K562 (cell line): Measurements from ENCODE around the gene ARV1. TPM values are rescaled to one million over a fixed set of nuclear protein-coding genes. Genes with fewer than 3 reads are reported as not detected.

Experiments used
- ATF3 ChIP-seq, 2 experiments: fragments of 450-650 bp in 1 of 2; sonication (generic) in 1 of 2; formaldehyde crosslinking in 1 of 2; IDR thresholded peaks in 1 of 2; conservative IDR thresholded peaks in 1 of 2; 2 replicates each; pipeline versions ENCODE4 v1.6.1 to v1.8.1; 2016 to 2023; ENCODE audit warnings: mild to moderate bottlenecking in 2 of 2, moderate library complexity in 2 of 2, inconsistent platforms in 1 of 2, missing genetic modification reagents in 1 of 2
- BCL6 ChIP-seq: fragments of 250-450 bp; sonication (Bioruptor Pico); IDR thresholded peaks from 2 replicates; pipeline ENCODE4 v1.4.0; 2020
- CREM ChIP-seq: IDR thresholded peaks from 2 replicates; pipeline ENCODE4 v1.6.1; 2014; ENCODE audit warnings: antibody characterized with exemption, low read depth
- DACH1 ChIP-seq: fragments of 450-650 bp; IDR thresholded peaks from 2 replicates; pipeline ENCODE4 v1.6.1; 2018; ENCODE audit not compliant: partially characterized antibody
- E2F1 ChIP-seq: sonication (generic); formaldehyde crosslinking; IDR thresholded peaks from 2 replicates; pipeline ENCODE4 v1.8.1; 2023; ENCODE audit warnings: mild to moderate bottlenecking, missing genetic modification reagents, moderate library complexity
- ELK3 ChIP-seq: fragments of 450-650 bp; formaldehyde crosslinking; IDR thresholded peaks from 2 replicates; pipeline ENCODE4 v1.4.0; 2020; ENCODE audit warnings: mild to moderate bottlenecking
- ERF ChIP-seq: fragments of 450-650 bp; formaldehyde crosslinking; IDR thresholded peaks from 2 replicates; pipeline ENCODE4 v1.4.0; 2020; ENCODE audit warnings: mild to moderate bottlenecking, mixed read lengths
- FIP1L1 ChIP-seq: fragments of 200-400 bp; formaldehyde crosslinking; IDR thresholded peaks from 2 replicates; pipeline ENCODE4 v1.6.1; 2018; ENCODE audit warnings: mild to moderate bottlenecking, low read depth, low read length; ENCODE audit not compliant: poor library complexity, severe bottlenecking
- HDAC2 ChIP-seq: fragments of 450-650 bp; IDR thresholded peaks from 2 replicates; pipeline ENCODE4 v1.6.1; 2016; ENCODE audit warnings: mild to moderate bottlenecking
- HLTF ChIP-seq: fragments of 450-650 bp; IDR thresholded peaks from 2 replicates; pipeline ENCODE4 v1.6.1; 2016
- JUND ChIP-seq, 2 experiments: IDR thresholded peaks; 2 replicates in 1 of 2; 3 replicates in 1 of 2; pipeline ENCODE4 v1.6.1; 2011; ENCODE audit warnings: borderline replicate concordance in 2 of 2, low read depth in 2 of 2, low read length in 2 of 2, improper control_type of control experiment in 1 of 2, missing biosample characterization in 1 of 2, missing genetic modification characterization in 1 of 2, missing genetic modification reagents in 1 of 2
- NCOR1 ChIP-seq: fragments of 450-650 bp; IDR thresholded peaks from 2 replicates; pipeline ENCODE4 v1.6.1; 2016; ENCODE audit warnings: mild to moderate bottlenecking, moderate library complexity
- PPARD ChIP-seq: fragments of 250-450 bp; sonication (Bioruptor Pico); IDR thresholded peaks from 2 replicates; pipeline ENCODE4 v1.8.0; 2022; ENCODE audit warnings: inconsistent platforms, mild to moderate bottlenecking, moderate library complexity
- SMARCC2 ChIP-seq: fragments of 450-650 bp; IDR thresholded peaks from 2 replicates; pipeline ENCODE4 v1.6.1; 2017; ENCODE audit warnings: antibody characterized with exemption, moderate library complexity, mild to moderate bottlenecking, low read depth
- TFE3 ChIP-seq: fragments of 450-650 bp; formaldehyde crosslinking; IDR thresholded peaks from 2 replicates; pipeline ENCODE4 v1.4.0; 2020; ENCODE audit warnings: mild to moderate bottlenecking, mixed read lengths
- TRIM24 ChIP-seq, 2 experiments: fragments of 450-650 bp; IDR thresholded peaks; 2 replicates each; pipeline ENCODE4 v1.6.1; 2016
- ZBTB2 ChIP-seq: fragments of 450-650 bp; IDR thresholded peaks from 2 replicates; pipeline ENCODE4 v1.6.1; 2016; ENCODE audit warnings: antibody characterized with exemption
- ZNF146 ChIP-seq: IDR thresholded peaks from one replicate; pipeline ENCODE4 v1.6.1; 2018; ENCODE audit warnings: missing compliant biosample characterization; ENCODE audit not compliant: unreplicated experiment
- ZNF165 ChIP-seq: fragments of 250-450 bp; sonication (Bioruptor Pico); IDR thresholded peaks from 2 replicates; pipeline ENCODE4 v1.4.0; 2020; ENCODE audit warnings: borderline replicate concordance
- ZSCAN32 ChIP-seq: fragments of 450-650 bp; formaldehyde crosslinking; IDR thresholded peaks from 2 replicates; pipeline ENCODE4 v1.4.0; 2020; ENCODE audit warnings: mild to moderate bottlenecking, moderate library complexity
- polyA plus RNA-seq, 8 experiments: library from polyadenylated mRNA; depleted of rRNA in 4 of 8; stranded (reverse) in 5 of 8; unstranded in 3 of 8; fragments of >200 nt; fragmentation: Nextera tagmentation in 2 of 8; fragmentation: Illumina TruSeq in 1 of 8; extraction: Ambion mirVana in 2 of 8; extraction: Trizol in 1 of 8; gene quantifications; 2 replicates each; pipeline versions ENCODE4 v1.2.1 to v1.2.3, GENCODE V29; 2011 to 2014; ENCODE audit warnings: inconsistent platforms in 1 of 8, missing spikeins in 1 of 8
- total RNA-seq, 7 experiments: library from RNA; depleted of rRNA in 6 of 7; stranded (reverse); fragments of >200 nt in 6 of 7; fragmentation: Illumina TruSeq in 2 of 7; extraction: Trizol in 2 of 7; gene quantifications; 2 replicates each; pipeline versions ENCODE4 v1.2.1 to v1.2.3, GENCODE V29; 2011 to 2021; ENCODE audit warnings: low replicate concordance in 1 of 7

The ARV1 gene
- total and polyA plus RNA-seq, 9 of the 15 experiments (the other 6 are each of a cell fraction or from before 2014, with no cell fraction given), result 54.8 to 139 (median 74.0) TPM

- peak; percentile 97 for TF ChIP-seq ZSCAN32 (CRISPR knock-in tag)
- TF ChIP-seq ERF (CRISPR knock-in tag), result 0 out of 2 replicates have a peak, but pooled peaks have one; percentile 60
- TF ChIP-seq BCL6 (CRISPR knock-in tag), result peak; percentile 63; the same call in 1 of the 2 replicates
- no peak for TF ChIP-seq FIP1L1
- peak; percentile 98 for TF ChIP-seq JUND (IDR thresholded peaks at IDR 0.05; ENCODE audit: borderline replicate concordance, low read depth, low read length)
- TF ChIP-seq JUND (tag; IDR thresholded peaks at IDR 0.05; ENCODE audit: borderline replicate concordance, low read depth, low read length), result peak; percentile 99
- peak; percentile 100 for TF ChIP-seq ATF3 (IDR thresholded peaks at IDR 0.05)
- TF ChIP-seq ATF3 (CRISPR knock-in tag; conservative IDR thresholded peaks at IDR 0.05), result peak; percentile 95
- peak; percentile 83; the same call in 1 of the 2 replicates for TF ChIP-seq ZNF165 (CRISPR knock-in tag)
- TF ChIP-seq HLTF, result no peak
- TF ChIP-seq NCOR1, result peak; percentile 61
- peak; percentile 17 for TF ChIP-seq DACH1
- 0 out of 2 replicates have a peak, but pooled peaks have one; percentile 24 for TF ChIP-seq E2F1 (CRISPR knock-in tag)
- TF ChIP-seq SMARCC2, result peak; percentile 55; the same call in 1 of the 2 replicates
- TF ChIP-seq TFE3 (CRISPR knock-in tag), result peak; percentile 49
- TF ChIP-seq ZBTB2, result no peak
- TF ChIP-seq ZNF146 (CRISPR knock-in tag), result no peak
- peak; percentile 98 to 99 for TF ChIP-seq TRIM24 (IDR thresholded peaks at IDR 0.05)
- peak; percentile 79; the same call in 1 of the 2 replicates for TF ChIP-seq HDAC2
- TF ChIP-seq CREM, result peak; percentile 88
- TF ChIP-seq PPARD (CRISPR knock-in tag), result 0 out of 2 replicates have a peak, but pooled peaks have one; percentile 67
- no peak for TF ChIP-seq ELK3 (CRISPR knock-in tag)
These were observed 70.5 kb downstream of the ARV1 start (continued) for GRCh38 chr1:231049121-231049979.
